NCI-H2227 treated with DMSO at 0.1 percent for 48 hours (cell line): Measurements from ENCODE around the gene TCF15.
A peak's percentile ranks its signal among the peaks of the same experiment; 100 is the strongest.
"Not testable (repeated sequence)": the region's sequence is repeated elsewhere in the genome, so short reads cannot be mapped to it uniquely, and the experiment has no call there.

ENCODE experiments used
- DNase-seq: peaks from one replicate; lab custom pipeline; 2025; lab: John Stamatoyannopoulos, UW

Gene TCF15

DNA sequence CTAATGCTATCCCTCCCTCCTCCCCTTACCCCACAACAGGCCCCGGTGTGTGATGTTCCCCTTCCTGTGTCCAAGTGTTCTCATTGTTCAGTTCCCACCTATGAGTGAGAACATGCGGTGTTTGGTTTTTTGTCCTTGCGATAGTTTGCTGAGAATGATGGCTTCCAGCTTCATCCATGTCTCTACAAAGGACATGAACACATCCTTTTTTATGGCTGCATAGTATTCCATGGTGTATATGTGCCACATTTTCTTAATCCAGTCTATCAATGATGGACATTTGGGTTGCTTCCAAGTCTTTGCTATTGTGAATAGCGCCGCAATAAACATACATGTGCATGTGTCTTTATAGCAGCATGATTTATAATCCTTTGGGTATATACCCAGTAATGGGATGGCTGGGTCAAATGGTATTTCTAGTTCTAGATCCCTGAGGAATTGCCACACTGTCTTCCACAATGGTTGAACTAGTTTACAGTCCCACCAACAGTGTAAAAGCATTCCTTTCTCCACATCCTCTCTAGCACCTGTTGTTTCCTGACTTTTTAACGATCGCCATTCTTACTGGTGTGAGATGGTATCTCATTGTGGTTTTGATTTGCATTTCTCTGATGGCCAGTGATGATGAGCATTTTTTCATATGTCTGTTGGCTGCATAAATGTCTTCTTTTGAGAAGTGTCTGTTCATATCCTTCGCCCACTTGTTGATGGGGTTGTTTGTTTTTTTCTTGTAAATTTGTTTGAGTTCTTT, 31.0 kb downstream of the TCF15 start:
- DNase-seq, result not testable (repeated sequence)

DNA sequence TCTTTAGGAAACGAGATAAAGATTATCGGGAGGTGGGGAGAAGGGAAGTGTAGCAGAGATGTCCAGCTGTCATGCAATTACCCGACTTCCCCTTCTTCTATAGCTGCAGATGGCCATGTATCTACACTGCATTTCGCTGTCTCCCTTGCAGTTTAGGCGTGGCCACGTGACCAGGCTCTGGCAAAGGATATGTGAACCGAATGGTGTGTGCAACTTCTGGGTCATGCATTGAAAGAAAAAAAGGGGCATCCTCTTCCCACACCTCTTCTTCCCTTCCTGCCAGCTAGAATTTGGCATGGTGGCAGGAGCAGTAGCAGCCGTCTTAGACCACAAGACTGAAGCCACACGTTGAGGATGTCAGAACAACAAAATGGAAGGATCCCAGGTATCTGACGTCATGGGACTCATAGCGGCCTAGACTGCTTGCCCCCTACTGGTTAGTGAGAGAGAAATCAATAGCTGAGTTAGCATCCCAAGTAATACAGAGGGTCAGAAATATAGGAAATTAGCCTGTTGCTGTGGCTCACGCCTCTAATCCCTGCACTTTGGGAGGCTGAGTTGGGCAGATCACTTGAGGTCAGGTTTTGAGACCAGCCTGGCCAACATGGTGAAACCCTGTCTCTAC, 32.8 kb downstream of the TCF15 start:
- peak; percentile 75 for DNase-seq

DNA sequence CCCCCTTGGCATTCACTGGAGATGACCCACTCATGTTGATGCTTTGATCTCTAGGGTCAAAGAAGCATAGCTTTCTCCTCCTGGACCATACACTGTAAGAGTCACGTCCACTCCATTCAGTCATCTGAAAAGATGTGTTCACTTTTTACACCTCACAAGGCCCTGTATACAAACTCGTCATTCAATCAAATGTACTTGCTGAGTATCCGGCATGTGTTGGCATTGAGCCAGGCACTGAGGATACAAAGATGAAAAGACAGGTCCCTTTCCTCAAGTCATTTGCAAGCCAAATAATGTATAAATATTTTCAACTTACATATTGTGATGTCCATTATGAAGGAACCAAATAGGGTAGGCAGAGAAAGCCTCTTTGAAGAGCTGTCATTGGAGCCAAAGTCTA, 34.0 kb downstream of the TCF15 start:
- no peak for DNase-seq

DNA sequence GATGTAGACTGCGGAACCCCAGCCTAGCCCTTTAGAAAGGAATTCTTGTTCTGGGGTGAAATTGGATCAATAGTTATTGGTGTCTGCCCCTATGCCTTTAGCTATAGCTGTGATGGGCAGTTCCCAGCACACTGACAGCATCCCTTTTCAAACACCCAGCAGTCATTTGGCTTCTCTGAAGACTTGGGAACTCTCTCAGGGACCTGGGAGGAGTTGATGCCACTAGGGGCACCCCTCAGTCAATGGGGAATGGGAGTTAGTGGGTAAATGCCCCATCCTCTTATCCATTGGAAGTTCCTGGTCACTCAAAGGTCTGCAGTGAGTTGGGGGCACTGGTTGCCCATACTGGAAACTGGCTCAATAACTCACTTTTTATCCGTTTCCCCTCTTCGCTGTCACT, 34.9 kb downstream of the TCF15 start:
- no peak for DNase-seq

DNA sequence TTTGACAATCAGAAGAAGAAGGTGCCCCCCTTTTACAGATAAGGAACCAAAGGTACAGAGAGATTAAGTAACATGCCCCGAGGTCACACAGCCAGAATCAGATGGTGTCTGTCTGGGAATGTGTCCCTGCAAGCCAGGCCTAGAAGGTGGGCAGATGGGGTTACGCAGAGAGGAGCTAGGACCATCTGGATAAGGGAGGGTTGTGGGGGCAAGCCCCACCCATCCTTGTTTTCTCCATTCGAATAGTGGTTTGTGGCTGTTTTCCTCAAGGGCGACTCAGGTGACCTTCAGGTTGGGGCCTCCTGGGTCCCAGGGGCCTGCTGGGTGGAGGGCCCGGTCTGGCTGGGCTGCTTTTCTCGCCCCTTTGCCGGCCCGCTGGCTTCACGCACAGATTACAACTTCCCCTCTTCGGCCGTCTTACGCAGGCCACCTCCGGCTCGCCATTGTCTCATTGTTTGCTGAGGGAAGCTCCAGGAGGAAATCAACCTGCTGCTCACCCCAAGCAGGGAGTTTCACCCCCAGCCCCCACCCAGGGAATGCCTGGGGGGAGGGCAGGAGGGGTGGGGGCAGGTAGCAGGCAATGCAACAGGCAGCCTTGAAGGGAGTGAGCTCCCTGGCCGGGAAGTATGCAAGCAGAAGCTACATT, 35.7 kb downstream of the TCF15 start:
- DNase-seq, result no peak

DNA sequence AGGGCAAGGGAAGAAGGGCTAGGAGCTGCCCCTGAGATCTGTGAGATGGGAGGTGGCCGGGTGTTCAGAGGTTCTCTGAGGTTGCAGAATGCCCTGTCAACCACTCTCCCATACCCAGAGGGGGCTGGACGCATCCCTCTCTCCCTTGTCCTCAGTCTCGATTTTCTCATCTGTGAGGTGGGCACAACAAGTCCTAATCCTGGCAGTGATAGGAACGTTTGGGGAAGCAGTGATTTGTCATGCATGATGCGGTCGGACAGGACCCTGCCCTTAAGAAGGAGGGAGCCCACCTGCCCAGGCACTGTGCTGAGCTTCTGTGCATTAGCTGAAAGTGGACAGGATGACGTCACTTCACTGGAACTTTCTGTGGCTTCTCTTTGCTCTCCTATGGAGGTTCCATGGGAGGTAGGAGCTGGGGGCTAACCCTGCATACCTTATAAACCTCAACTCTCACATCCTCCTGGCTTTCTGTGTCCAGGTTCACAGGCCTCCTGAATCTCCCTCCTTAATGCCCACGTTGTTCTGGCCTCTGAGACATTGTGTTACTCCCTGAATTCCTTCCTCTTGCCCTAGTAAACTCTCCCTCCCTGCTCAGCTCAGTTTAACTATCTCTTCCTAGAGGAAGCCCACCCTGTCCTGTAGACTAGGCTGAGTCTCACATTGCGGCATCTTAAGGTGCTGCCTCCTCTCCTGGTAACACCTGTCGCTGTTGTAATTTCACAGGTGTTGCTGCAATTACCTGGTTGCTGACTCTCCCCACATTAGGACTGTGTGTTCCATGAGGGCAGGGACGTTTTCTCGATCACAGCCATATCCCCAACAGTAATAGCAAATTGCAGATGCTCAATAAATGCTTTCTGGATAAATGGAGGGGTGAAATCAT, 36.5 kb downstream of the TCF15 start:
- no peak for DNase-seq

DNA sequence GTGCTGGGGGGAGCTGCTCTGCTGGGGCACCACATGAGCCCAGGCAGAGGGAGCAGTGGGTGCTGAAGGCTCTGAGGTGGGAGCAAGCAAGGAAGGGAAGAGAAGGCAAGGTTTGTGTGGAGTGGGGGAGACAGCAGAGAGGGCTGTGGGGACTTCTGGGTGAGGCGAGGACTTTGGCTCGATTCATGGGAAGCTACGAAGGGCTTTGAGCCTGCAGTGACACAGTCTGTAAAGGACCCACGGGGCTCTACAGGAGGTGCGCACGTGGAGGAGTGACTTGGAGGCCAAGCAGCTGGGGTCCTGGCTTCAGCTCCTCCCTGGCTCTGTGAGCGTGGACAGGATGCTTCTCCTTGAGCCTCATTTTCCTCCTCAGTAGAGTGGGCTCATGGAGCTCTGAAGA, 37.4 kb downstream of the TCF15 start:
- DNase-seq, result no peak

DNA sequence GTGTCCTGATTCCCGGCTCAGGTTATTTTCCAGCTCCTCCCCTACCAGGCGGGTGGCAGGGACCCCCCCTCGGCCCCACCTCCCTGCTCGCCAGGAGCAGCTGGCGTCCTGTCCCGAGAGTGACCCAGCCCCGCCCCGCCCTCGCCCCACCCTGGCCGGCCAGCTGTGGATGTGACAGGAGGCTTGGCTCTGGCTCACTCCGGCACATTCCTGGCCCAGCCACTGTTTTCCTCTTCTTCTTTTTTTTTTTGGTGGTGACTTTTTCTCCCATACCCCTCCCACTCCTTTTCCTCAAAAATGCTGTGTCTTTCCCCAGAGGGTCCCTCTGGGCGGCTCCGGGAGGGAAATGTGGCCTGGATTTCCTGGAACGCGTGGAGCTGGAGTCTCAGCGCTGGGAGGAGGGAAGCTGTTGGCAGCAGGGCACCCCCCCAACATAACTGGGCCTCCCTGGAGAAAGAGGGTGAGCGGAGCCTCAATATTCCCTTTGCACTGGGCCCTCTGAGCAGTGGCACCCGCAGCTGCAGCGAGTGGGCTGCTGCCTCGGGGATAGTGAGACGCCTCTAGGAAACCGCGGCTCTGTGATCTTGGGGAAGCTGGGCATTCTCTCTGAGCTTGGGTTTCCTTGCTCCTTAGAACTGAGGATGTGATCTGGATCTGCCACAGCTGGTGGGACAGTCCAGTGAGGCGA, 38.2 kb downstream of the TCF15 start:
- DNase-seq, result peak; percentile 12

DNA sequence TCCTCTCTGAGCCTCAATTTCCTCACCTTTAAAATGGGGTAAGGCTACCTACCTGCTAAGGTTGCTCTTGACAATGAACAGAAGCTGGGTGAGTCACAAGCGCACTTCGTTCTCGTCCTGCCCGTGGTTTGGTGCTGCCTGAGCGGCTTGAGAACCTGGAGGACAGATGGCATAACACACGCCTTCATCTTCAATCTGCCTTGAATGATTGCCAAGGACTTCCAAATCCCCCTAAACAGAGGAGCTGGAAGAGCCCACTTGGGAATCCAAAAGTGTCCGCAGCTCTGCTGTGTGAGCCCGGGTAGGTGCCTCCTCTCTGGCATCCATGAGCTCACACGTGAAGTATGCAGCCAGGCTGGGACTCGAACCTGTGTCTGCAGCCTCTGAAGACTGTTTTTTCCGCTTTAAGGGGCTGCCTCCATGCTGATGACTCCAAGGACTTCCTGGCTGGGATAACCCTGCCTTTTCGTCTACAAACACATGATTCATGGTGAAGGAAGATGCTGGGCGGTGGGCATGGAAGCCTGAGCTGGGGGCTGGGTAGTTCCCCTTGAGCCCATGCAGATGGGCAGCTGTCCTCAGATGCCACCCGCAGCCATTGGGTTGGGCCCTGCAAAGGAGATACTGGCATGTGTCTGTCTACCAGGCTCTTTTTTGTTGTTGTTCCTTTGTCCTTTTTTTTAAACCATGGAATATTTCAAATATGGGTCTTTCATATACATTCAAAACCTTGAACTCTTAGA, 41.3 kb downstream of the TCF15 start:
- no peak for DNase-seq

DNA sequence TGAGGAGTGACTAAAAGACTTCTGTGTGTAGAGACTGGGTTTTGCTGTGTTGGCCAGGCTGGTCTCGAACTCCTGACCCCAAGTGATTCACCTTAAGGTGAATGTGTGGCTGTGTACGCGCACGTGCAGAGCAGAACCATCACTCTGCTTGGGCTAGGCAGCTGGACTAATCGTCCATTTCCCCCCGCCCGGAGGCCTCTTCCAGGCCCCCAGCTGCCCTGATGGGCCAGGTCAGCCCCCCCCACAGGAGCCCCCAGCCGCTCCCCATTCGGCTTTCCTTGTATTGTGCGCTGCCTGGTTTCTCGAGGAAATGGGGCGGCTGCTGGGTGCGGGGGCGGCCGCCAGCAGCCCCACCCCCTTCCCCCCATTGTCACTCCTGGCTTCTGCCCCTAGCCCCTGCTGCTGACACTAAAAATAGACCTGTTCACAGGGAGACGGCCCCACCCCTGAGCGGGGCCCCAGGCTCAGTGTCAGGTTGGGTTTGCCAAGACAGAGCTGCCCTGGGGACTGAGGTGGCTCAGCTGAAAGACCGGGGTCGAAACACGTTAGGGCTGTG, 41.9 kb downstream of the TCF15 start:
- DNase-seq, result no peak

DNA sequence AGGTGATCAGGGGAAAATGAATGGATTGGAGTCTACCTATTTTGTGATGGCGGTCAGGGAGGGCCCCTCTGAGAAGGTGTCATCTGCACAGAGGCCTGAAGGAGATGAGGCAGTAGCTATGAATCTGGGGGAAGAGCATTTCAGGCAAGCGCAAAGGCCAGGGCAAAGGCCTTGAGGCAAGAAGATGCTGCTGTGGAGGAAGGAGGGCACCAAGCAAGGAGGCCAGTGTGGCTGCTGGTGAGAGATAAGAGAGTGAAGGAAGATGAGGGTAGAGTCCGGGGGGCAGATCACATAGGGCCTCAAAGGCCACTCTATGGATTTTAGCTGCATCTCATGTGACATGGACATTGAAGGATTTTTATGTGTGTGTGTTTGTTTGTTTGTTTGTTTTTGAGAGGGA, 45.9 kb downstream of the TCF15 start:
- DNase-seq, result no peak

DNA sequence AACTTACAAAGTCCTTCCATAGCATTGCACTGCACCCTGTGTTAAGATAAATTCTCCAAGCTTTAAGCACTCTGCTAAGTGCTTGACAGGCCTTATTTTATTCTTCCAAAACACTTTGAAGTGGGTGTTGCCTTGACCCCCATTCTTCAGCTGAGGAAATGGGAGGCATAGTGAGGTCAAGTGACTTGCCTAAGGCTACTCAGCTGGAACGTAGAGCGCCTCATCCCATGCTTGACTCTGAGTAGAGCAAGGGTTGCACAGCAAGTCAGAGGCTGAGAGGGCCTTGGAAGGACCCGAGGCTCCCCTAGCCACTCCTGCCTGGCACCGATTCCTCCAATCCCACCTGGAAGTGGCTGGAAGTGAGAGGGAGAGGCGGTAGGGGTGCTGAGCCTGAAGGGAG, 46.9 kb downstream of the TCF15 start:
- DNase-seq, result no peak

DNA sequence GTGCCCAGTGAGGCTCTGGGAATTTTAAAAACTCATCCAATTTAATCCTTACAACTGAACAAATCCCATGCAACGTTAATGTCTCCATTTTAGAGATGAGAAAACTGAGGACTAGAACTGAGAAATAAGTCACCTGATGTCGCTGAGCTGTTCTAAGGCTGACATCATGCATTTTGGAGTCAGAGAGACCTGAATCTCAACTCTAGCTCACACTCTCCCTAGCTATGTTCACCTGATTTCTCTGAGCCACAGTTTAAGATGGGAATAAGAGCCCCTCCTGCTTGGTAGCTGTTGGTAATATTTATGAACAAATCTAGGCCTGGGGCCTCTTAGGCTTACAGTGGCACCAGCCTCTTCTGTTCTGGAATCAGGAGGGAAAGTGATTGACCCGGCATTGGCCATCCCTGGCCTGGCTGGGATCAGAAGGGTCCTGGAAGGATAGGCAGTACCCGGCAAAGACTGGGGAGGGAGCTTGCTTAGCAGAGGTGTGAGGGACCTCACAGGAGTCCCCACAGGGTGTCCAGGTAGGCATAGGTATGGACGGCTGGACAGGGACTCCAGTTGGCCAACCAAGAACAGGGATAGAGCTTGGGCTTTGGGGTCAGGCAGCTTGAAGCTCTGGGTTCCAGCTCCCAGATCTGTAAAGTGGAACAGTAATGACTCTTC, 47.7 kb downstream of the TCF15 start:
- DNase-seq, result no peak

DNA sequence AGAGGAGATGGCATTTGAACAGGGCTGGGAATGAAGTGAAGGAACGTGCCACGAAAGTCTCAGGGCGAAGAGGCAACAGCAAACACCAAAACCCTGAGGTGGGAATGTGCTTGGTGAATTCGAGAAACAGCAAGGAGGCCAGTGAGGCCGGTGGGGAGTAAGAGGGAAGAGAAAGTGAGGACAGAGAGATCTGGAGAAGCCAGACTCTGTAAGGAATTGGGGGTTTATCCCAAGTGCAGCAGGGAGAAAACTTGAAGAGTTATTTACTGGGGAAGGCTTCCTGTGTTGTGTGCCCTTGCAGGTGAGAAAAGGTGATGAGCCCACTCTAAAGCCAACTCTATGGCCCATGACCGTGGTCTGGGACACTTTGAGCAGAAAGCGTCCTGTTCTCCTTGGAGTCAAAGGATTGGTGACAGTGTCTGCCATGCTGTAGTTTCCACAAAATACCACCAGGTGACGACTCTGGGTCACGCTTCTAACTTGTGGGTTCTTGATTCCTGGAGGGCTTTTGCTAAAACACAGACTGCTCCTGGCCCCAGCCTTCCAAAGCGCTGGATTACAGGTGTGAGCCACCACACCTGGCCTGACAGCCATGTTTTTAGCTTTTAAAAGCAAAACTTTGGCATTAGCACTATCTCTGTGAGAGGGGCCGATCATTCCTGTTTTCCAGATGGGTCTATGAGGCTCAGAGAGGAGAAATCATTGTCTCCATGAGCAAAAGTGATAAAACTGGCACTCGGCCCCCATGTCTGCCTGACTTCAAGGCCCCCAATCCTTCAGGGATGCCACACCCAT, 48.5 kb downstream of the TCF15 start:
- peak; percentile 68 for DNase-seq

DNA sequence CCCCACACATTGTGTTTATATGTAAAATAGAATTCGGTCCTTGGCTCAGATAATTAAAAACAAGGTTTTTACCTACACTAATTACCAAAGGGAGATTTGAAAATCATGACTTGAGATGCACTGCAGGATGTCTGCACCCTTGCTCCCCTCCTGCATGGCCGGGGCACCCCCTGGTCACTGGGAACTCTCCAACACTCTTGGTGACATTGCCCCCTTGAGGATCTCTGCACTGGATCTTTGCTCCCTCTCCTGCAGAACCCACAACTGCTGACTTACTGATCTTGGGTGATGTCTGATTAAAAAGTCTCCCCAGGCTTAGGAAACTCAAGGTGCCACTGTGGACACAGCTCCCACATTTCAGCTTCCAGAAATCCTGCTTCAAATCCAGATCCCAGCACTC, 49.4 kb downstream of the TCF15 start:
- DNase-seq, result no peak

DNA sequence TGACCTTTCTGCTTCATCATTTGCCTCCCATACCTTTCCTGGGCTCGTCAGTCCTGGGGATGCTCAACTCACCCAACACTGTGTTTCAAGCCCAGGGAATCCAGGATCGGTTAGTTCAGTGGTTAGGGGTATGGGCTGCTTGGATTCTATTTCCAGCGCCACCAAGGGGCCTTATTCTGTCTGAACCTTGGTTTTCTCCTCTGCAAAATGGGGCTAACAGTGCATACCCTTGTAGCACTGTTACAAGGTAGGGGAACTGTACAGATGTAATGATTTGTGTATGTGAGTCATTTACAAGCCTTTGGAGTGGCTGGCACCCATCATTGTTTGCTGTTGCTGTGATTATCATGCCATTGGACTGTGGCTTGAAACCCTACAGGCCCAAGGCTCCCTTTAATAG, 52.0 kb downstream of the TCF15 start:
- DNase-seq, result no peak

DNA sequence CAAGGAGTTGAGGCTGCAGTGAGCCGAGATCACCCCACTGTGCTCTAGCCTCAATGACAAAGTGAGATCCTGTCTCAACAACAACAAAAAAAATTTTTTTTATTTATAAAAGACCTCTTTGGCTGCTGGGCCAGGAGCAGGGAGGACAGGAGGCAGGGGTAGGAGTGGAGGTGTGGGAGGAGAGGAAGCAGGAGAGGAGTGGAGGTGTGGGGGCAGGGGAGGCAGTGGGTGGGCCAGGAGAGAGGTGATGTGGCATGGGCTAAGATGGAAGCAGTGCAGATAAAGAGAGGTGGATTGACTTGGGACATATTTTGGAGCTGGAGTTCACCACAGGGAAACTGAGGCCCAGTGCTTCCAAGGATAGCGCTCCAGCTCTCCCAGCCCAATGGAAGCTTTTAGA, 53.1 kb downstream of the TCF15 start:
- DNase-seq, result no peak

DNA sequence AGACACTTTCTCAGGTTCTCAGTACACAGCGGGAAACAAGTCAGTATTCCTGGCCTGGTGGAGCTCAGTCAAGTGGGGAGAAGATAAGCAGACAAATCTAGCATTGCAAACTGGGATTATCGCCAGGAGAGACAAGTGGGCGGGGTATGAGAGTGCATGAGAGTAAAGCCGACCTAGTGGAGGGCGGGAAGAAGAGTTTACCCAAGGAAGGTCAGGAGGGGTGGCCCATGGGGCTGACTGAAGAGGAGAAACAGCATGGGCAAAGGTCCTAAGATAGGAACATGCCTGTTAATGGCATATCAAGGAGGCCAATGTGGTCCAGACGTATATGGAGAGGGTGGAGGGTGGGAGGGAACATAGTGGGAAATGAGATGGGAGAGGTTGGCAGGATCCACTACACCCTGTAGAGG, 54.1 kb downstream of the TCF15 start:
- DNase-seq, result peak; percentile 53
